PC-9 (cell line): ENCODE results near the gene TNFSF9. TPM values are rescaled to one million over a fixed set of nuclear protein-coding genes. Genes with fewer than 3 reads are reported as not detected.

ENCODE experiments used
- BruUV-seq: library from RNA; stranded (reverse); fragments of 400-500 nt; replicated peaks from 2 replicates; lab custom pipeline; 2021; lab: Mats Ljungman, UMichigan
- CTCF ChIA-PET: fragments of 300-600 bp; sonication (Branson Sonifier 250); formaldehyde crosslinking; loops from one replicate; lab custom pipeline; 2022; ENCODE audit warnings: antibody characterized with exemption; lab: Charles Lee
- POLR2A ChIA-PET: fragments of 300-600 bp; sonication (Branson Sonifier 250); formaldehyde crosslinking; loops from one replicate; lab custom pipeline; 2022; ENCODE audit warnings: antibody characterized with exemption; ENCODE audit not compliant: unreplicated experiment; lab: Charles Lee
- DNase-seq, 2 experiments: peaks; one replicate each; pipeline versions ENCODE4 v3.0.0 to v3.0.0-alpha.2; 2015 to 2022; ENCODE audit warnings: mixed read lengths in 1 of 2
- H2AFZ ChIP-seq: fragments of 200-600 bp; sonication (generic); 2 replicates; pipeline ENCODE4 v1.8.1; 2017; ENCODE audit warnings: antibody characterized with exemption
- H3F3A ChIP-seq: fragments of 200-600 bp; sonication (generic); 2 replicates; pipeline ENCODE4 v1.8.1; 2017; ENCODE audit warnings: antibody characterized with exemption, mild to moderate bottlenecking, low read depth; ENCODE audit not compliant: insufficient read depth
- H3K27ac ChIP-seq: fragments of 200-600 bp; sonication (generic); 2 replicates; pipeline ENCODE4 v1.6.1; 2016; ENCODE audit warnings: mixed run types
- H3K27me3 ChIP-seq: fragments of 200-600 bp; sonication (generic); 2 replicates; pipeline ENCODE4 v1.6.1; 2016; ENCODE audit warnings: low read depth, mixed run types; ENCODE audit not compliant: insufficient read depth
- H3K36me3 ChIP-seq: fragments of 200-600 bp; sonication (generic); 2 replicates; pipeline ENCODE4 v1.6.1; 2016; ENCODE audit warnings: low read depth, mixed run types
- H3K4me1 ChIP-seq: fragments of 200-600 bp; sonication (generic); replicated peaks from 2 replicates; pipeline ENCODE4 v1.6.1; 2016; ENCODE audit warnings: mixed run types; ENCODE audit not compliant: insufficient read depth
- H3K4me2 ChIP-seq: fragments of 200-600 bp; sonication (generic); 2 replicates; pipeline ENCODE4 v1.6.1; 2017; ENCODE audit warnings: mixed run types
- H3K4me3 ChIP-seq: fragments of 200-600 bp; sonication (generic); 2 replicates; pipeline ENCODE4 v1.6.1; 2016; ENCODE audit warnings: mixed run types
- H3K79me2 ChIP-seq: fragments of 200-600 bp; sonication (generic); 2 replicates; pipeline ENCODE4 v1.6.1; 2017; ENCODE audit warnings: low read depth, mixed run types
- H3K9me2 ChIP-seq: fragments of 200-600 bp; sonication (generic); 2 replicates; pipeline ENCODE4 v1.8.1; 2017; ENCODE audit warnings: mild to moderate bottlenecking; ENCODE audit not compliant: insufficient read depth
- H3K9me3 ChIP-seq: fragments of 200-600 bp; sonication (generic); 2 replicates; pipeline ENCODE4 v1.8.1; 2016; ENCODE audit warnings: low read depth; ENCODE audit not compliant: insufficient read depth
- H4K20me1 ChIP-seq: fragments of 200-600 bp; sonication (generic); 2 replicates; pipeline ENCODE4 v1.8.1; 2017; ENCODE audit not compliant: insufficient read depth
- EZH2 ChIP-seq: fragments of 200-600 bp; sonication (generic); IDR thresholded peaks from 2 replicates; pipeline ENCODE4 v1.8.0; 2017; ENCODE audit warnings: antibody characterized with exemption, low read depth
- intact Hi-C: fragments of 100-400 bp; cut with micrococcal nuclease; formaldehyde crosslinking; loops from one replicate; pipeline ENCODE4 v1.10.0; 2022; ENCODE audit not compliant: unreplicated experiment
- total RNA-seq: library from RNA; stranded (reverse); gene quantifications from 2 replicates; pipeline ENCODE4 v1.2.3, GENCODE V29; 2021
- TF ChIP-seq, protein P1 (sequence below): fragments of 200-600 bp; sonication (generic); conservative IDR thresholded peaks from 2 replicates; pipeline ENCODE4 v1.6.1; 2017; ENCODE audit warnings: mixed run types, antibody characterized with exemption, mild to moderate bottlenecking, moderate library complexity

TNFSF9 gene
- total RNA-seq, 1 experiment from 2014 or later: 11.2 TPM

DNA sequence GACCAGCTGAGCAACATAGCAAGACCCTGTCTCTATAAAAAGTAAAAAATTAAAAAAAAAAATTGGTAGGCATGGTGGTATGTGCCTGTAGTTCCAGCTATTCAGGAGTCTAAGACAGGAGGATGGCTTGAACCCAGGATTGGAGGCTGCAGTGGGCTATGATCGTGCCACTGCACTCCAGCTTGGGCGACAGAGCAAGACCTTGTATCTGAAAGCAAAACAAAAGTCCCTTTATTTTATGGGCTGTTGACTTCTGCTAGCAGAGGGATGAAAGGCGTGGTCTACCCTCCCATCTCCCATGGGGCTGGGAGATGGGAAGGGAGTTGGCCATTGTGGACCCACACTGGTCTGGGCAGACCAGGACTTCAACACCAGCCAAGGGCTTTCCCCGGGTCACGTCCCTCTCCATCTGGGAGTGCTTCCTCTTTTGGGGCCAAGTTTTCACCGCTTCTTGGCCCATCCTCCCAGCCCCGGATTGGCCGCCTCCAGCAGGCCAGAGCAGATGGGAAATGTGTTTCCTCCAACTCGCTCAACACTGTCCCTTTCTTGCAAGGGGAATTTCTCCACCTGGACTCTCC lies 2.2 kb upstream of the TNFSF9 start:
- intact Hi-C loops: no loop called here
- no peaks in the 10 kb centered on the region for H3F3A ChIP-seq
- CTCF ChIA-PET: no interaction called here
- H4K20me1 ChIP-seq: no peaks in the 10 kb centered on the region
- H2AFZ ChIP-seq: no peak overlapping the region
- BruUV-seq: TSS peak; percentile 37
- peaks cover 5% of the 10 kb centered on the region; the same call in 1 of the 2 replicates for H3K4me1 ChIP-seq
- H3K9me2 ChIP-seq: no peaks in the 10 kb centered on the region
- POLR2A ChIA-PET: interaction anchor here (0.6 kb wide), 1 partner anchor 94 kb away, joined by 10 read pairs; no protein-coding TSS in a partner anchor
- no peak for DNase-seq
- H3K79me2 ChIP-seq: peaks cover 15% of the 10 kb centered on the region
- no peaks in the 10 kb centered on the region for H3K9me3 ChIP-seq
- H3K27ac ChIP-seq: no peak overlapping the region
- no peak overlapping the region for H3K4me2 ChIP-seq
- no peak overlapping the region for H3K4me3 ChIP-seq
- H3K36me3 ChIP-seq: no peaks in the 10 kb centered on the region
- TF ChIP-seq, protein P1, sequence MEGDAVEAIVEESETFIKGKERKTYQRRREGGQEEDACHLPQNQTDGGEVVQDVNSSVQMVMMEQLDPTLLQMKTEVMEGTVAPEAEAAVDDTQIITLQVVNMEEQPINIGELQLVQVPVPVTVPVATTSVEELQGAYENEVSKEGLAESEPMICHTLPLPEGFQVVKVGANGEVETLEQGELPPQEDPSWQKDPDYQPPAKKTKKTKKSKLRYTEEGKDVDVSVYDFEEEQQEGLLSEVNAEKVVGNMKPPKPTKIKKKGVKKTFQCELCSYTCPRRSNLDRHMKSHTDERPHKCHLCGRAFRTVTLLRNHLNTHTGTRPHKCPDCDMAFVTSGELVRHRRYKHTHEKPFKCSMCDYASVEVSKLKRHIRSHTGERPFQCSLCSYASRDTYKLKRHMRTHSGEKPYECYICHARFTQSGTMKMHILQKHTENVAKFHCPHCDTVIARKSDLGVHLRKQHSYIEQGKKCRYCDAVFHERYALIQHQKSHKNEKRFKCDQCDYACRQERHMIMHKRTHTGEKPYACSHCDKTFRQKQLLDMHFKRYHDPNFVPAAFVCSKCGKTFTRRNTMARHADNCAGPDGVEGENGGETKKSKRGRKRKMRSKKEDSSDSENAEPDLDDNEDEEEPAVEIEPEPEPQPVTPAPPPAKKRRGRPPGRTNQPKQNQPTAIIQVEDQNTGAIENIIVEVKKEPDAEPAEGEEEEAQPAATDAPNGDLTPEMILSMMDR: no peak
- no peak for TF ChIP-seq EZH2
- no peaks in the 10 kb centered on the region for H3K27me3 ChIP-seq

DNA sequence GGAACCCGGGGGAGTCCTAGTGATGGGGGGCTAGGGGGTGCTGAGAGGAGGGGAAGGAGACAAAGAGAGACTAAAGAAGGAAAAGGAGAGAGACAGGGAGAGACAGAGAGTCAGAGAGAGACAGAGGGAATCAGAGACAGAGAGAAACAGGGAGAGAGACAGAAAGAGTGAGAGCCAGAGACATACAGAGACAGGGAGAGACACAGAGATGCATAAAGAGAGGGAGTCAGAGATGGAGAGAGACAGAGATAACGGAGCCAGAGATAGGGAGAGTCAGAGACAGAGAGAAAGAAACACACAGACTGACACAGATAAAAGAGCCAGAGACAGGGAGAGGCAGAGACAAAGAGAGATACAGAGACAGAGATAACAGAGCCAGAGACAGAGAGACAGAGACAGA lies 1.5 kb upstream of the TNFSF9 start:
- ChIA-PET CTCF (no interaction called here), POLR2A (no interaction called here)
- Histone ChIP-seq H3K4me1 (peaks cover 5% of the 10 kb centered on the region; the same call in 1 of the 2 replicates), H3K79me2 (peaks cover 15% of the 10 kb centered on the region), H3K27ac (no peak overlapping the region), H3K4me3 (no peak overlapping the region), H3K36me3 (no peaks in the 10 kb centered on the region), H3F3A (no peaks in the 10 kb centered on the region), H2AFZ (no peak overlapping the region), H3K9me2 (no peaks in the 10 kb centered on the region), H3K4me2 (no peak overlapping the region), H3K27me3 (no peaks in the 10 kb centered on the region), H3K9me3 (no peaks in the 10 kb centered on the region), H4K20me1 (no peaks in the 10 kb centered on the region)
- BruUV-seq: no TSS peak
- intact Hi-C loops: no loop called here
- TF ChIP-seq EZH2: no peak
- DNase-seq: no peak

DNA sequence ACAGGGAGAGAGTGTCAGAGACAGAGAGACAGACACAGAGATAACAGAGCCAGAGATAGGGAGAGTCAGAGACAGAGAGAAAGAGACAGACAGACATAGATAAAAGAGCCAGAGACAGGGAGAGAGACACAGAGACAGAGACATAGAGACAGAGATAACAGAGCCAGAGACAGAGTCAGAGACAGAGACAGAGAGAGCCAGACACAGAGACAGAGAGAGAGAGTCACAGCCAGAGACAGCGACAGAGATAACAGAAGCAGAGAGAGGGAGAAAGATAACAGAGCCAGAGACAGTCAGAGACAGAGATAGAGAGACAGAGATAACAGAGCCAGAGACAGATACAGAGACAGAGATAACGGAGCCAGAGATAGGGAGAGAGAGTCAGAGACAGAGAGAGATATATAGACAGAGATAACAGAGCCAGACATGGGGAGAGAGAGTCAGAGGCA lies 865 bp upstream of the TNFSF9 start:
- H4K20me1 ChIP-seq: no peaks in the 10 kb centered on the region
- ChIA-PET CTCF (no interaction called here), POLR2A (interaction anchor here (0.6 to 1.3 kb wide), 5 partner anchors 35 to 1398 kb away, joined by 3 to 16 read pairs (median 6); partner anchors contain the start of gene KHSRP)
- no peaks in the 10 kb centered on the region for H3K9me3 ChIP-seq
- H3K4me3 ChIP-seq: peak overlapping the region; percentile 90
- H3F3A ChIP-seq: no peaks in the 10 kb centered on the region
- no TSS peak for BruUV-seq
- peak overlapping the region; percentile 85 for H3K4me2 ChIP-seq
- no peaks in the 10 kb centered on the region for H3K36me3 ChIP-seq
- no peaks in the 10 kb centered on the region for H3K27me3 ChIP-seq
- H3K27ac ChIP-seq: peak overlapping the region; percentile 82
- intact Hi-C loops: no loop called here
- H3K79me2 ChIP-seq: peaks cover 15% of the 10 kb centered on the region
- TF ChIP-seq, protein P1: no peak
- no peak for TF ChIP-seq EZH2
- no peaks in the 10 kb centered on the region for H3K9me2 ChIP-seq
- peak overlapping the region; percentile 79; the same call in 1 of the 2 replicates for H2AFZ ChIP-seq
- peaks cover 5% of the 10 kb centered on the region; the same call in 1 of the 2 replicates for H3K4me1 ChIP-seq
- DNase-seq: no peak
